Measurements from ENCODE around the gene STRA6.

STRA6 gene

DNA sequence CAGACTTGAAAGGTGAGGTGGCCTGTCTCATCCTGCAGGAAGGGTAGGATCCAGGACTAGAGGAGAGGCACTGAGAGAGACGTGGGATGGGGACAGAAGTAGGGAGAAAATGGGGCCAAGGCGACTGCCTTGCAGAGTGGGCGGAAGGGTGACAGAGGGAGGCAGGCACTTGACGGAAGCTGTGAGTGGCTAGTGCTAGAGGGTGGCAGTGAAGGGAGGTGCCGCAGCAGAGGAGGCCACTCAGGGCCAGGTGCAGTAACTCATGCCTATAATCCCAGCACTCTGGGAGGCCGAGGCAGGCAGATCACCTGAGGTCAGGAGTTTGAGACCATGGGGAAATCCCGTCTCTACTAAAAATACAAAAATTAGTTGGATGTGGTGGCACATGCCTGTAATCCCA, 40.8 kb upstream of the STRA6 start:
- no peak overlapping the region for H3K4me3 ChIP-seq (ENCODE audit: low read length)
- TF ChIP-seq, protein P1, sequence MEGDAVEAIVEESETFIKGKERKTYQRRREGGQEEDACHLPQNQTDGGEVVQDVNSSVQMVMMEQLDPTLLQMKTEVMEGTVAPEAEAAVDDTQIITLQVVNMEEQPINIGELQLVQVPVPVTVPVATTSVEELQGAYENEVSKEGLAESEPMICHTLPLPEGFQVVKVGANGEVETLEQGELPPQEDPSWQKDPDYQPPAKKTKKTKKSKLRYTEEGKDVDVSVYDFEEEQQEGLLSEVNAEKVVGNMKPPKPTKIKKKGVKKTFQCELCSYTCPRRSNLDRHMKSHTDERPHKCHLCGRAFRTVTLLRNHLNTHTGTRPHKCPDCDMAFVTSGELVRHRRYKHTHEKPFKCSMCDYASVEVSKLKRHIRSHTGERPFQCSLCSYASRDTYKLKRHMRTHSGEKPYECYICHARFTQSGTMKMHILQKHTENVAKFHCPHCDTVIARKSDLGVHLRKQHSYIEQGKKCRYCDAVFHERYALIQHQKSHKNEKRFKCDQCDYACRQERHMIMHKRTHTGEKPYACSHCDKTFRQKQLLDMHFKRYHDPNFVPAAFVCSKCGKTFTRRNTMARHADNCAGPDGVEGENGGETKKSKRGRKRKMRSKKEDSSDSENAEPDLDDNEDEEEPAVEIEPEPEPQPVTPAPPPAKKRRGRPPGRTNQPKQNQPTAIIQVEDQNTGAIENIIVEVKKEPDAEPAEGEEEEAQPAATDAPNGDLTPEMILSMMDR (conservative IDR thresholded peaks at IDR 0.05; ENCODE audit: low read length), result no peak
- no peak for DNase-seq (ENCODE audit: low read depth)

DNA sequence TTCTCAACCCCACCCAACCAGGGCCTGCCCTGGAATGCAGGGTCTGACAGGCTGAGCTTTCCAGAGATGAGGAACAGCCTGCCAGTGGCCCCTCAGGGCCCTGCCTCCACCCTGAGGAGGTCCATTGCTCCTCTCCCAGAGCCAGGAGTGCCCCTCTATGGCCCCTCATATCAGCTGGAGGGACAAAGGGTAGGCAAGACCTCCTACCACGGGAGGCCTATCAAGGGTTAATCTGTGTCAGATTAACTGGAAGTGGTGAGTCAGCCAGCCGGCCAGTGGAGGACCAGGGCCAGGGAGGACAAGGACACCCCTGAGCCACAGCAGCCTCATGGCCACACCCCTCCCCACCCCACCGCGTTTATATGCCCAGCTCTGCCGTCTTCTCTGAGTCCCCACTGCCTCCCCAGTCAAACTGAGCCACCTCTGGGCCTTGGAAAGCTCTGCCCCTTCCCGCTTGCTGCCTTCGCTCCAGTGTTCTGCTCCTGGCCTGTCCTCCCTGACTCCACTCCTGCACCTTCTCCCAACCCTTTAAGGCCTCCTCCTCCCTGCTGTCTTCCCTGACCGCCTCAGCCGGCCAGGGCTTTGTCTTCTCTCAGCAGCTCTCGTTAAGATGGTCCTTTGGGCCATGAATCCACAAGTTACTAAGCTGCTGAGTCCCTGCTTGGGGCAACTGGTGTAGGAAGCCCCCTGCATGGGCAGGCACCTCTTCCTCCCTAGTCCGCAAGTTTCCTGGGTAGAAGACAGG, 40.0 kb upstream of the STRA6 start:
- DNase-seq (ENCODE audit: low read depth), result peak; percentile 22
- H3K4me3 ChIP-seq (ENCODE audit: low read length), result no peak overlapping the region
- TF ChIP-seq, protein P1 (conservative IDR thresholded peaks at IDR 0.05; ENCODE audit: low read length), result no peak

DNA sequence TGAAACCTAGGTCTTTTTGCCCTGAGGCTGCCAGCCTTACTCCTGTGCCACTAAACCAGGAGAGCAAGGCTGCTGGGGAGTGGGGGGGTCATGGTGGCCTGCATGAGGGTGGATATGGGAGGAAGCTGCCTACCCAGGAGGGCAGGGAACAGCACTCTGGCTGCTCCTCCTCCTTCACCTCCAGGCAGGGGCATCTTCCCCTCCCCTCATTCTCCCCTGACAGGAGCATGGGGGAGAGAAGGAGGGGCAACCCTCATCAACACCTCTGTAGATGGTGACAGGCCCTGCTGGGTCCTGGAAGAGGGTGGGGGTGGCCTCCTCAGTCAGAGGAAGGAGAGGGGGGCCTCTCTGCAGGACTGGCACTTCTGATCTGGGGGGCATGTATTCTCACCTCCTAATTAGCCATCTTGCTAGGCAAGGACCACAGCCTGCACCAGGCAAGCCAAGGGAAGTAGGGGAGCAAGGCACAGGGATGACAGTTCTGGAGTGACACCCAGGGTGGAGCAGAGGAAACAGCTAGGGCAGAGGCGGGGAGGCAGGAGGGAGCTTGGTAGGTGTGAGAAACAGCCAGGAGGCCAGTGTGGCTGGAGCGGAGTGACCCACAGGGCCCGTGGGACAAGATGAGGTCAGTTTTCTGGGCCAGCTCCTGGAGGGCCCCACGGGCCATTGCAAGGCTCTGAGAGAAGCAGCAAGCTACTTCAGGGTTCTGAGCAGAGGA, 38.5 kb upstream of the STRA6 start:
- no peak for DNase-seq (ENCODE audit: low read depth)
- TF ChIP-seq, protein P1 (conservative IDR thresholded peaks at IDR 0.05; ENCODE audit: low read length), result no peak
- H3K4me3 ChIP-seq (ENCODE audit: low read length), result no peak overlapping the region

DNA sequence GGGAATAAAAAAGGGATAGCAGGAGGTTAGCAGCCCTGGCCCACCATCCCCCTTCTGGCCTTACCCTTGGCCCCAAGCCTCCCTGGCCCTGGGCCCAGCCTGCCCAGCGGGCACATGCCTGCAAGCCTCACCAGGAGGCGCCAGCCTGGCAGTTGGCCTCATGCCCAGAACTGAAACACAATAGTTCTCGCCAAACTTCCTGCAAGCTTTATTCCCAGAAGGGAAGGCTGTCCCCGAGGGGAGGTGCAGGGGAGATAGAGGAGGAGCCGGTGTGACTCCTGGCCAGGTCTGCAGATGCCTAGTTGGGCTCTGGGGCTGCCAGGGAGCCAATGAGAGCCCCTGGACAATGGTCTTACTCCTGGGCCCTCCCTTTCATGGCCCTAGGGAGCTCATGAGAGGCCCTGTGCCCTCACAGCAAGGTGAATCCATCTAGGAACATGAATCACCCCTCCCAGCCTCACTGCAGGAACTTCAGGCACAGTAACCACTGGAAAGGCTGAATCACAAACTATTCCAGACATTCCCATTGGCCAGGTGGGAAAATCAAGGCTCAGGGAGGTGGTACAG, 37.5 kb upstream of the STRA6 start:
- no peak overlapping the region for H3K4me3 ChIP-seq (ENCODE audit: low read length)
- DNase-seq (ENCODE audit: low read depth), result peak; percentile 77

DNA sequence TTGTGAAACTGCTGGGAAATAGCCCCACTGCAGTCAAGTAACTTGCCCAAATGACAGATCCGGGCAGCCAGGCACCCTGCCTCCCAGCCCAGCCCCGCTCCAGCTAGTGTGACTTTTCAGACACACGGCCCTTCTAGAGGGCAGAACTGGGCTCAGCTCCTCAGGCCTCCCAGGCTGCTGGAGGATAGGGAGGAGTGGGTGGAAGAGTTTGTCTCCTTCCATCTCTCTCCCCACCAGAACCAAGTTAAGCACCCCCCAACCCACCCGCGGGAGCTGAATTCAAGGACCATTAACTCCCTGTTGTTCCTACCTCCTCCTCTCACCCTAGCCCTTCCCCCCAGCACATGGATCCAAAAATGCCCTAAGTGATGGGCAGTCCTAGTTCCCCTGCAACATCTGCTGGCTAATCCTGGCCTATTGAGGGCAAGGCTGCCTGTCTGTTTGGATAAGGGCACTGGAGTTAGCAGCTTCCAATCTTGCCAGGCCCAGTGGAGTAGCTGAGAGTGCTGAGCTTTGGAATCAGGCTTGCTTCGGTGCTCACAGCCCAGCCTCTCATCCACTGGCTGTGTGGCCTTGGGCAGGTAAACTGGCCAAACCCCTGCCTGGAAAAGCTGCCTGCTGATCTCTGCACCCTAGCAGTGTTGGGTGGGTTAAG, 36.6 kb upstream of the STRA6 start:
- H3K4me3 ChIP-seq (ENCODE audit: low read length), result no peak overlapping the region
- DNase-seq (ENCODE audit: low read depth), result no peak
- TF ChIP-seq, protein P1 (conservative IDR thresholded peaks at IDR 0.05; ENCODE audit: low read length), result no peak

More for the DNA sequence above, 37.5 kb upstream of the STRA6 start:
- TF ChIP-seq, protein P1 (conservative IDR thresholded peaks at IDR 0.05; ENCODE audit: low read length), result peak; percentile 54

DNA sequence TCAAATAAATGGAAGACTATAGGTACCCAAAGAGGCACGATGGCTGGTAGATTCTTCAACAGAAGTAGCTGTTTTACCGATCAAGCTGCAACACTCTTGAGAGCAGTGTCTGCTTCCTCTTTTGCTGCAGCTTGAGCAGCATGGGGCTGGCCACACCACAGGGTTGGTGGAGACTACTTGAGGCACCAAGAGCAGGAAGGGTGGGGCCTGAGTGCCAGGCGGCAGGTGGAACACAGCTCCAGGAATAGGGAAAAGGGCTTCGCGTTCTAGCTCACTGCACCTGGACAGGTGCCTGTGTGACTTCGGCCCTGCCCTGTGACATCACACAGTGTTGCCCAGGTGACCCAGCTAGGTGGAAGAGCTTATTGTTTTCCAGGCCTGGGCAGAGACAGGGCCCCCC, 33.4 kb upstream of the STRA6 start, which contains the start of gene CCDC33:
TSS of gene CCDC33 (plus strand) at position 365 of the 400 bp plus-strand sequence. CDS start 394 bp downstream, outside the sequence.
- no peak within 1 kb of the TSS for H3K4me3 ChIP-seq (ENCODE audit: low read length)
- DNase-seq (ENCODE audit: low read depth), result no peak
- TF ChIP-seq, protein P1 (conservative IDR thresholded peaks at IDR 0.05; ENCODE audit: low read length), result no peak
